ENCODE results near the gene LRIT1.

The LRIT1 gene

GRCh38 chr10:84198206-84198915 lies 43.0 kb downstream of the LRIT1 start:
- no peaks in the 10 kb centered on the region for H3K4me1 Mint-ChIP-seq (ENCODE audit: low read depth)
- no peaks in the 10 kb centered on the region for H3K9me3 Mint-ChIP-seq
- H3K27me3 Mint-ChIP-seq, result peaks cover 51% of the 10 kb centered on the region
- no peak overlapping the region for H3K27ac Mint-ChIP-seq
- intact Hi-C loops (cut with micrococcal nuclease), result no loop called here
- no peaks in the 10 kb centered on the region for H3K36me3 Mint-ChIP-seq (ENCODE audit: low read depth)
- H3K4me3 Mint-ChIP-seq, result no peak overlapping the region

- Mint-ChIP-seq H3K4me3 (no peak overlapping the region), H3K4me1 (ENCODE audit: low read depth) (no peaks in the 10 kb centered on the region), H3K27me3 (peaks cover 56% of the 10 kb centered on the region), H3K36me3 (ENCODE audit: low read depth) (no peaks in the 10 kb centered on the region), H3K9me3 (no peaks in the 10 kb centered on the region), H3K27ac (no peak overlapping the region)
- intact Hi-C loops (cut with micrococcal nuclease), result no loop called here
These were observed 43.7 kb downstream of the LRIT1 start for GRCh38 chr10:84197643-84198042.

GRCh38 chr10:84196941-84197340 lies 44.4 kb downstream of the LRIT1 start:
- peaks cover 63% of the 10 kb centered on the region for H3K27me3 Mint-ChIP-seq
- no peaks in the 10 kb centered on the region for H3K9me3 Mint-ChIP-seq
- intact Hi-C loops (cut with micrococcal nuclease), result no loop called here
- H3K27ac Mint-ChIP-seq, result no peak overlapping the region
- H3K4me3 Mint-ChIP-seq, result no peak overlapping the region
- no peaks in the 10 kb centered on the region for H3K4me1 Mint-ChIP-seq (ENCODE audit: low read depth)
- no peaks in the 10 kb centered on the region for H3K36me3 Mint-ChIP-seq (ENCODE audit: low read depth)

GRCh38 chr10:84196083-84196482 lies 45.3 kb downstream of the LRIT1 start:
- Mint-ChIP-seq H3K36me3 (ENCODE audit: low read depth) (no peaks in the 10 kb centered on the region), H3K4me3 (no peak overlapping the region), H3K27ac (no peak overlapping the region), H3K4me1 (ENCODE audit: low read depth) (no peaks in the 10 kb centered on the region), H3K27me3 (peaks cover 65% of the 10 kb centered on the region), H3K9me3 (no peaks in the 10 kb centered on the region)
- intact Hi-C loops (cut with micrococcal nuclease), result no loop called here

GRCh38 chr10:84195044-84195830 lies 46.1 kb downstream of the LRIT1 start:
- peaks cover 63% of the 10 kb centered on the region for H3K27me3 Mint-ChIP-seq

GRCh38 chr10:84194424-84195043 lies 46.8 kb downstream of the LRIT1 start, which contains the start of gene CDHR1:
CDHR1 (plus strand) TSS chr10:84194537; CDS start chr10:84194761, 224 bp downstream.
- Mint-ChIP-seq H3K27me3 (peaks cover 62% of the 10 kb centered on the region), H3K4me3 (no peak within 1 kb of the TSS), H3K36me3 (ENCODE audit: low read depth) (no peaks in the 10 kb centered on the region), H3K27ac (no peak within 1 kb of the TSS), H3K4me1 (ENCODE audit: low read depth) (no peaks in the 10 kb centered on the region), H3K9me3 (no peaks in the 10 kb centered on the region)
- intact Hi-C loops (cut with micrococcal nuclease), result no loop called here

More at GRCh38 chr10:84195044-84195830, 46.1 kb downstream of the LRIT1 start:
- Mint-ChIP-seq H3K9me3 (no peaks in the 10 kb centered on the region), H3K36me3 (ENCODE audit: low read depth) (no peaks in the 10 kb centered on the region), H3K4me3 (no peak overlapping the region), H3K27ac (no peak overlapping the region), H3K4me1 (ENCODE audit: low read depth) (no peaks in the 10 kb centered on the region)
- intact Hi-C loops (cut with micrococcal nuclease), result no loop called here

GRCh38 chr10:84193846-84194423 lies 47.4 kb downstream of the LRIT1 start:
- Mint-ChIP-seq H3K27ac (no peak overlapping the region), H3K36me3 (ENCODE audit: low read depth) (no peaks in the 10 kb centered on the region), H3K9me3 (no peaks in the 10 kb centered on the region), H3K4me3 (no peak overlapping the region), H3K27me3 (peaks cover 62% of the 10 kb centered on the region), H3K4me1 (ENCODE audit: low read depth) (no peaks in the 10 kb centered on the region)
- intact Hi-C loops (cut with micrococcal nuclease), result no loop called here

- H3K27ac Mint-ChIP-seq, result no peak overlapping the region
- no peaks in the 10 kb centered on the region for H3K9me3 Mint-ChIP-seq
- intact Hi-C loops (cut with micrococcal nuclease), result no loop called here
- H3K4me3 Mint-ChIP-seq, result no peak overlapping the region
- no peaks in the 10 kb centered on the region for H3K4me1 Mint-ChIP-seq (ENCODE audit: low read depth)
- H3K27me3 Mint-ChIP-seq, result peaks cover 58% of the 10 kb centered on the region
- no peaks in the 10 kb centered on the region for H3K36me3 Mint-ChIP-seq (ENCODE audit: low read depth)
These were observed 48.0 kb downstream of the LRIT1 start for GRCh38 chr10:84193327-84193726.

- Mint-ChIP-seq H3K36me3 (ENCODE audit: low read depth) (no peaks in the 10 kb centered on the region), H3K4me1 (ENCODE audit: low read depth) (no peaks in the 10 kb centered on the region), H3K4me3 (no peak overlapping the region), H3K27ac (no peak overlapping the region), H3K9me3 (no peaks in the 10 kb centered on the region), H3K27me3 (peaks cover 39% of the 10 kb centered on the region)
- intact Hi-C loops (cut with micrococcal nuclease), result no loop called here
These were observed 50.2 kb downstream of the LRIT1 start for GRCh38 chr10:84191106-84191505.

GRCh38 chr10:84190621-84191020 lies 50.7 kb downstream of the LRIT1 start:
- Mint-ChIP-seq H3K27ac (no peak overlapping the region), H3K4me3 (no peak overlapping the region), H3K4me1 (ENCODE audit: low read depth) (no peaks in the 10 kb centered on the region), H3K27me3 (peaks cover 35% of the 10 kb centered on the region), H3K36me3 (ENCODE audit: low read depth) (no peaks in the 10 kb centered on the region), H3K9me3 (no peaks in the 10 kb centered on the region)
- intact Hi-C loops (cut with micrococcal nuclease), result no loop called here

GRCh38 chr10:84188815-84189214 lies 52.5 kb downstream of the LRIT1 start:
- Mint-ChIP-seq H3K9me3 (no peaks in the 10 kb centered on the region), H3K27ac (no peak overlapping the region), H3K4me3 (no peak overlapping the region), H3K36me3 (ENCODE audit: low read depth) (no peaks in the 10 kb centered on the region), H3K27me3 (peaks cover 18% of the 10 kb centered on the region), H3K4me1 (ENCODE audit: low read depth) (no peaks in the 10 kb centered on the region)
- intact Hi-C loops (cut with micrococcal nuclease), result no loop called here

- intact Hi-C loops (cut with micrococcal nuclease), result no loop called here
- Mint-ChIP-seq H3K9me3 (no peaks in the 10 kb centered on the region), H3K36me3 (ENCODE audit: low read depth) (no peaks in the 10 kb centered on the region), H3K27me3 (no peaks in the 10 kb centered on the region), H3K4me1 (ENCODE audit: low read depth) (no peaks in the 10 kb centered on the region), H3K4me3 (no peak overlapping the region), H3K27ac (no peak overlapping the region)
These were observed 55.7 kb downstream of the LRIT1 start for GRCh38 chr10:84185526-84186175.

- Mint-ChIP-seq H3K36me3 (ENCODE audit: low read depth) (no peaks in the 10 kb centered on the region), H3K4me3 (no peak overlapping the region), H3K4me1 (ENCODE audit: low read depth) (no peaks in the 10 kb centered on the region), H3K27me3 (no peaks in the 10 kb centered on the region), H3K27ac (no peak overlapping the region), H3K9me3 (no peaks in the 10 kb centered on the region)
- intact Hi-C loops (cut with micrococcal nuclease), result no loop called here
These were observed 56.8 kb downstream of the LRIT1 start for GRCh38 chr10:84184517-84184916.

Data from dendritic cell treated with granulocyte-macrophage colony-stimulating factor and Interleukin-4, amounts not matched to agents 40 ng/mL and 50 ng/mL, for 4 days (primary cell).